Esophagus muscularis mucosa (tissue), 4 donors: Measurements from ENCODE around the gene ITPRID1. TPM values are rescaled to one million over a fixed set of nuclear protein-coding genes. Genes with fewer than 3 reads are reported as not detected.

Source experiments
- DNase-seq: peaks from one replicate; pipeline ENCODE4 v3.0.0-alpha.2; 2017; ENCODE audit errors: extremely low spot score
- H3K27ac ChIP-seq, 4 donors: fragments of 200-600 bp; sonication (generic); replicated peaks in 1 of 4; 1 replicate in 3 of 4; 2 replicates in 1 of 4; pipeline ENCODE4 v1.5.1; 2016 to 2019; ENCODE audit warnings: mild to moderate bottlenecking in 1 of 4
- H3K27me3 ChIP-seq, 4 donors: fragments of 200-600 bp; sonication (generic); one replicate each; pipeline versions ENCODE4 v1.5.1 to v1.6.0; 2016 to 2019
- H3K36me3 ChIP-seq, 4 donors: fragments of 200-600 bp; sonication (generic); one replicate each; pipeline ENCODE4 v1.5.1; 2016 to 2019
- H3K4me1 ChIP-seq, 4 donors: fragments of 200-600 bp; sonication (generic); one replicate each; pipeline ENCODE4 v1.5.1; 2016 to 2019
- H3K4me3 ChIP-seq, 4 donors: fragments of 200-600 bp; sonication (generic); 1 replicate in 2 of 4; 2 replicates in 2 of 4; pipeline ENCODE4 v1.5.1; 2016 to 2019; ENCODE audit warnings: mild to moderate bottlenecking in 4 of 4, moderate library complexity in 1 of 4
- H3K9me3 ChIP-seq, 4 donors: fragments of 200-600 bp; sonication (generic); 1 replicate in 3 of 4; 2 replicates in 1 of 4; pipeline ENCODE4 v1.5.1; 2016 to 2019
- EP300 ChIP-seq: sonication (generic); formaldehyde crosslinking; IDR thresholded peaks from one replicate; pipeline ENCODE4 v1.6.1; 2017; ENCODE audit warnings: antibody characterized with exemption
- POLR2A ChIP-seq: fragments of 450-650 bp; IDR thresholded peaks from one replicate; pipeline ENCODE4 v1.6.1; 2017; ENCODE audit warnings: antibody characterized with exemption, moderate library complexity, mild to moderate bottlenecking, low read depth
- POLR2AphosphoS5 ChIP-seq, 2 donors: sonication (generic); formaldehyde crosslinking; IDR thresholded peaks; one replicate each; pipeline ENCODE4 v1.6.1; 2017; ENCODE audit warnings: antibody characterized with exemption in 2 of 2
- WGBS: methylation state at CpG from one replicate; pipeline ENCODE4 v1.1.5; 2018; 5-methylcytosine and 5-hydroxymethylcytosine counted together
- intact Hi-C: fragments of 100-400 bp; cut with DNase I; formaldehyde crosslinking; loops from one replicate; pipeline ENCODE4 v1.15.1; 2023
- total RNA-seq, 4 donors: library from RNA; depleted of rRNA; stranded (reverse); fragments of >200 nt; gene quantifications; one replicate each; pipeline versions ENCODE4 v1.1.0 to v1.2.1, GENCODE V29; 2016
- TF ChIP-seq, protein P1 (sequence below), 3 experiments: fragments of 200-600 bp in 2 of 3; fragments of 450-650 bp in 1 of 3; sonication (generic) in 2 of 3; IDR thresholded peaks; one replicate each; pipeline ENCODE4 v1.5.1; 2017 to 2019; ENCODE audit warnings: antibody characterized with exemption in 3 of 3, mild to moderate bottlenecking in 2 of 3, moderate library complexity in 1 of 3

ITPRID1 gene
- total RNA-seq, 4 donors from 2014 or later = not detected

- Histone ChIP-seq H3K27ac (no peak overlapping the region), H3K36me3 (no peaks in the 10 kb centered on the region), H3K4me1 (no peaks in the 10 kb centered on the region), H3K4me3 (no peak overlapping the region), H3K27me3 (no peaks in the 10 kb centered on the region), H3K9me3 (no peaks in the 10 kb centered on the region)
- intact Hi-C loops = no loop called here
- TF ChIP-seq EP300 = no peak
- TF ChIP-seq, protein P1, sequence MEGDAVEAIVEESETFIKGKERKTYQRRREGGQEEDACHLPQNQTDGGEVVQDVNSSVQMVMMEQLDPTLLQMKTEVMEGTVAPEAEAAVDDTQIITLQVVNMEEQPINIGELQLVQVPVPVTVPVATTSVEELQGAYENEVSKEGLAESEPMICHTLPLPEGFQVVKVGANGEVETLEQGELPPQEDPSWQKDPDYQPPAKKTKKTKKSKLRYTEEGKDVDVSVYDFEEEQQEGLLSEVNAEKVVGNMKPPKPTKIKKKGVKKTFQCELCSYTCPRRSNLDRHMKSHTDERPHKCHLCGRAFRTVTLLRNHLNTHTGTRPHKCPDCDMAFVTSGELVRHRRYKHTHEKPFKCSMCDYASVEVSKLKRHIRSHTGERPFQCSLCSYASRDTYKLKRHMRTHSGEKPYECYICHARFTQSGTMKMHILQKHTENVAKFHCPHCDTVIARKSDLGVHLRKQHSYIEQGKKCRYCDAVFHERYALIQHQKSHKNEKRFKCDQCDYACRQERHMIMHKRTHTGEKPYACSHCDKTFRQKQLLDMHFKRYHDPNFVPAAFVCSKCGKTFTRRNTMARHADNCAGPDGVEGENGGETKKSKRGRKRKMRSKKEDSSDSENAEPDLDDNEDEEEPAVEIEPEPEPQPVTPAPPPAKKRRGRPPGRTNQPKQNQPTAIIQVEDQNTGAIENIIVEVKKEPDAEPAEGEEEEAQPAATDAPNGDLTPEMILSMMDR (IDR thresholded peaks at IDR 0.05) = no peak
- no peak for TF ChIP-seq POLR2A
- no peak for TF ChIP-seq POLR2AphosphoS5 (IDR thresholded peaks at IDR 0.05)
- WGBS = 50% methylated on average over 3 of the region's 3 CpGs
- no peak for DNase-seq
Observed at GRCh38 chr7:31493714-31494181, 20.1 kb upstream of the ITPRID1 start.

DNA sequence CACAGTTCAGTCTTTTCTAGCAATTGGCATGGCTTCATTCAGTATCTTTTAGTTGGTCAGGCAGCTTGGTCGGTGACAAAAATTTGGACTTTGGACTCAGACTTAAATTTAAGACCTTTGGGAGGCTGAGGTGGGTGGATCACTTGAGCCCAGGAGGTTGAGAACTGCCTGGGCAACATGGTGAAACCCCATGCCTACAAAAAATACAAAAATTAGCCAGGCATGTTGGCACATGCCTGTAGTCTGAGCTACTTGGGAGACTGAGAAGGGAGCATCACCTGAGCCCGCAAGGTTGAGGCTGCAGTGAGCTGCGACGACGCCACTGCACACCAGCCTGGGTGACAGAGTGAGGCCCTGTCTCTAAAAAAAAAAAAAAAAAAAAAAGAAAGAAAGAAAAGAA, 19.5 kb upstream of the ITPRID1 start:
- no peak overlapping the region for H3K27ac ChIP-seq
- no peak for DNase-seq
- intact Hi-C loops = no loop called here
- WGBS = 79% methylated on average over 5 of the region's 5 CpGs
- H3K36me3 ChIP-seq = no peaks in the 10 kb centered on the region
- H3K27me3 ChIP-seq = no peaks in the 10 kb centered on the region
- no peak for TF ChIP-seq POLR2AphosphoS5 (IDR thresholded peaks at IDR 0.05)
- TF ChIP-seq, protein P1 (IDR thresholded peaks at IDR 0.05) = no peak
- no peak for TF ChIP-seq POLR2A
- no peak for TF ChIP-seq EP300
- H3K4me3 ChIP-seq = no peak overlapping the region
- no peaks in the 10 kb centered on the region for H3K9me3 ChIP-seq
- H3K4me1 ChIP-seq = no peaks in the 10 kb centered on the region

DNA sequence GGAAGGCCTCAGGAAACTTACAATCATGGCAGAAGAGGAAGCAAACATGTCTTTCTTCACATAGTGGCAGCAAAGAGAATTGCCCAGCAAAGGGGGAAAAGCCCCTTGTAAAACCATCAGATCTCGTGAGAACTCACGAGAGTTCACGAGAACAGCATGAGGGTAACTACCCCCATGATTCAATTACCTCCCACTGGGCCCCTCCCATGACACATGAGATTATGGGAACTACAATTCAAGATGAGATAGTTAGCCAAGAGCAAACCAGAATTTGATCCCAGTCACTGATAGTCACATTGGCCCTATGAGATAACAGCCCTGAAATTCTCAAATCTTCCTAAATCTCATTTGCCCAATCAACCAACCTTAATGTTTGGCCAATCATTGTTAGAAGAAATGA, 18.2 kb upstream of the ITPRID1 start:
- WGBS = 87% methylated on average over 3 of the region's 3 CpGs
- no peaks in the 10 kb centered on the region for H3K36me3 ChIP-seq
- no peaks in the 10 kb centered on the region for H3K4me1 ChIP-seq
- intact Hi-C loops = no loop called here
- H3K27me3 ChIP-seq = no peaks in the 10 kb centered on the region
- H3K9me3 ChIP-seq = no peaks in the 10 kb centered on the region
- TF ChIP-seq EP300 (no peak), POLR2AphosphoS5 (IDR thresholded peaks at IDR 0.05) (no peak), POLR2A (no peak)
- TF ChIP-seq, protein P1 (IDR thresholded peaks at IDR 0.05) = no peak
- H3K4me3 ChIP-seq = no peak overlapping the region
- no peak overlapping the region for H3K27ac ChIP-seq
- DNase-seq = no peak

DNA sequence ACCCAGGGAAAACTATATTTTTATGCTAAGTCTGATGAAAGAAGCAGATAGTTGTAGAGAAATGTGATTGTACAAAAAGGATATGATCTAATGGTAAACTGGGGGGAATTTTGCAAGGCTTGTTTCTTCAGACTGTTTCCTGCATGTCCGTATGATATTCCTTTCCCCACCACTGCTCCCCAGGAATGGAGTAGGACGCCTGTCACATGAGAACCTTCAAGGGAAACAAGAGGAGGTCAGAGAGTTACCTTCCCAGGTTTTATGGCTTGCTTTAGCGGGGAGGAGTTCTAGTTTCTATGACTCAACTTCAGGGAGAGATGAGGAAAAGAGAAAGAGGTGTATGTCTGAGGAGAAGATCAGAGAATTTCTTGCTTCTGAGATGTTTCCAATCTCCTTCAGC, 16.4 kb upstream of the ITPRID1 start:
- Histone ChIP-seq H3K36me3 (no peaks in the 10 kb centered on the region), H3K27me3 (no peaks in the 10 kb centered on the region), H3K9me3 (no peaks in the 10 kb centered on the region), H3K4me3 (no peak overlapping the region), H3K27ac (no peak overlapping the region), H3K4me1 (no peaks in the 10 kb centered on the region)
- TF ChIP-seq EP300 = no peak
- no peak for TF ChIP-seq POLR2A
- TF ChIP-seq POLR2AphosphoS5 (IDR thresholded peaks at IDR 0.05) = no peak
- TF ChIP-seq, protein P1 (IDR thresholded peaks at IDR 0.05) = no peak
- DNase-seq = no peak
- intact Hi-C loops = no loop called here
- 66% methylated on average over 2 of the region's 3 CpGs for WGBS

DNA sequence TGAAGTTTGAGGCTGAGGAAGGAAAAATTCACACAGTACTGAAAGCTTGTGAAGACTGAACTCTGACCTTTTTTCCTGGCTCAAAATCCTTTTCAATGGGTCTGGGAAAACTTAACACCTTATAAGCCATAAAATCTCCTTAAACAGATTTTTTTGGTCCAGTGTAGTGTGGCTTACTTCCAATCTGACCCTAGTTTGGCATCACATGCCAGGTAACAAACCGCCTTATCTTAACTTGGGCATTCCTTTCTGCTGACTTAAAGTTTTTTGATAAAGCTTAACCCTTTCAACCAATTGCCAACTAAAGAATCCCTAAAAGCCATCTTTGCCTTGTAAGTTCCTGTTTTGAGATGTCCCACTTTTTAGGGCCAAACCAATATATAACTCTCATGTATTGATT, 13.2 kb upstream of the ITPRID1 start:
- no peaks in the 10 kb centered on the region for H3K9me3 ChIP-seq
- 29% methylated on average over 1 of the region's 1 CpG for WGBS
- no peaks in the 10 kb centered on the region for H3K36me3 ChIP-seq
- H3K4me3 ChIP-seq = no peak overlapping the region
- H3K4me1 ChIP-seq = no peaks in the 10 kb centered on the region
- no peaks in the 10 kb centered on the region for H3K27me3 ChIP-seq
- TF ChIP-seq, protein P1 (IDR thresholded peaks at IDR 0.05) = no peak
- TF ChIP-seq POLR2AphosphoS5 (IDR thresholded peaks at IDR 0.05) = no peak
- intact Hi-C loops = no loop called here
- H3K27ac ChIP-seq = no peak overlapping the region
- no peak for DNase-seq
